ENCODE results near the gene MIB2.

MIB2 gene

DNA sequence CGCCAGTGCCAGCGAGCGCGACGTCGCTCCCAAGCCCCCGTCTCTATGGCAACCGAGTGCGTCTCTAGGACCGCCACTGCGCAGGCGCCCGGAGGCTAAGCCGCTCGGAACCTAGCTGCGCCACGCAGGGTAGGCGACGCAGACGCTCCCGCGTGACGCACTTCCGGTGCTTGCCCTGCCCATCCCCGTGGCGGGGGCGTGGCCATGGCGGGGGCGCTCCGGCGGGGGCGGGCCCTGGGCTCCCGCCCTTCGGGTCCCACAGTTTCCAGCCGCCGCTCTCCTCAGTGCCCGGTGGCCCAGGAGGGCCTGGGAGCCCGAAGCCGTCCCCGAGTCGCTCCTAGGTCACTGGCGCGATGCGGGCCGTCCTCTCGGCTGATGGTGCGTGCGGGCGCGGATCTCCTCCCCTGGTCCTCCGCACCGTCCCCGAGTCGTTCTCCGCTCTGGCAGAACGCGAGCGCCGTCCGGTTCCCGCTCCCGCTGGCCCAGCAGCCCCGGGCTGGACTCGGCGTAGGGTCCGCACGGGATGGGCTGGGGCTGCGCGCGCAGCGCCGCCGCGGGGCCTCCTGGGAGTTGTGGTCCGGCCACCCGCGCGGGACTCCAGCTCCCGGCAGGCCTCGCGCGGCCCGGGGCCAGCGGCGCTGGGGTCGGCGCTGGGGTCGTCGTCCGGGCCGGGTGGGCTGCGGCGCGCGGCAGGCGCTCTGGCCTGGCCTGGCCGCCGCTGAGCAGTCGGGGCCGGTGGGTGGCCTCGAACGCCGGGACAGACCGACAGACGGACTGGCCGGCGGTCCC, at the start of gene MIB2:
TSS of gene MIB2 (plus strand) at position 245 of the 789 bp plus-strand sequence. CDS start 7,953 bp downstream, outside the sequence.
- peak; percentile 97 for DNase-seq (ENCODE audit: low read depth)
- peak within 1 kb of the TSS; percentile 74 for H3K4me3 ChIP-seq (ENCODE audit: low read depth, low read length)
- TF ChIP-seq CTCF (IDR thresholded peaks at IDR 0.05; ENCODE audit: low read depth, low read length) (no peak), MAX (IDR thresholded peaks at IDR 0.05; ENCODE audit: low read depth, low read length) (peak; percentile 60; the same call in 1 of the 2 replicates), POLR2A (IDR thresholded peaks at IDR 0.05; ENCODE audit: extremely low read depth, insufficient read length) (no peak), MYC (IDR thresholded peaks at IDR 0.05; ENCODE audit: low read depth, low read length) (no peak)

DNA sequence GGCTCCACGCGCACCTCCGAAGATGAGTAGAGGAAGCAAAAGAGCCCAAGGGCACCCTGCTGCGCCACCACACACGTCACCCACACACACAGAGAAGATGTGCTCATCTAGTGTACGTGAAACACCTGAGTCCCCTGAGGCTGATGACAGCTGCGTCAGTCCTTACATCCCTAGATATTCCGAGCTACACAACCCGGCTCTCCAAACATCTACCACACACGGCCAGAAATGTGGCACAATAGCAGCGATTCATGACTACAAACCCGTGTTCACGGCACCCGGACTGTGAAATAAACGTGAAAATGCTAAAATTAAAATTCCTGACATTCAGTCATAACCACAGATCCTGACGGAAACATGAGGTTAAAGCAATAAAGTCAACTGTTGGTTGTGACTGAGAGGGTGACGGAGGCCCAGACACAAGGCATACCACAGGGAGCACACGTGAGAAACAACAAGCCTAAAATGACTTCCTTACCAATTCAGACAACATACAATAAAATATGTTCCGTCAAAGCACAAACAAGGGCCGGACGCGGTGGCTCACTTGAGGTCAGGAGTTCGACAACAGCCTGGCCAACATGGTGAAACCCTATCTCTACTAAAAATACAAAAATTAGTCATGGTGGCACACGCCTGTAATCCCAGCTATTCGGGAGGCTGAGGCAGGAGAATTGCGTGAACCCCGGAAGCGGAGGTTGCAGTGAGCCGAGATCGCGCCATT, 48.0 kb upstream of the MIB2 start:
- no peak overlapping the region for H3K4me3 ChIP-seq (ENCODE audit: low read depth, low read length)
- no peak for TF ChIP-seq MAX (IDR thresholded peaks at IDR 0.05; ENCODE audit: low read depth, low read length)
- no peak for TF ChIP-seq CTCF (IDR thresholded peaks at IDR 0.05; ENCODE audit: low read depth, low read length)
- no peak for TF ChIP-seq POLR2A (IDR thresholded peaks at IDR 0.05; ENCODE audit: extremely low read depth, insufficient read length)
- TF ChIP-seq MYC (IDR thresholded peaks at IDR 0.05; ENCODE audit: low read depth, low read length) = no peak
- no peak for DNase-seq (ENCODE audit: low read depth)

GRCh38 chr1:1567891-1568291, 47.4 kb upstream of the MIB2 start:
- TF ChIP-seq MAX (IDR thresholded peaks at IDR 0.05; ENCODE audit: low read depth, low read length) (no peak), POLR2A (IDR thresholded peaks at IDR 0.05; ENCODE audit: extremely low read depth, insufficient read length) (no peak), CTCF (IDR thresholded peaks at IDR 0.05; ENCODE audit: low read depth, low read length) (no peak)
- no peak for DNase-seq (ENCODE audit: low read depth)
- H3K4me3 ChIP-seq (ENCODE audit: low read depth, low read length) = no peak overlapping the region

DNA sequence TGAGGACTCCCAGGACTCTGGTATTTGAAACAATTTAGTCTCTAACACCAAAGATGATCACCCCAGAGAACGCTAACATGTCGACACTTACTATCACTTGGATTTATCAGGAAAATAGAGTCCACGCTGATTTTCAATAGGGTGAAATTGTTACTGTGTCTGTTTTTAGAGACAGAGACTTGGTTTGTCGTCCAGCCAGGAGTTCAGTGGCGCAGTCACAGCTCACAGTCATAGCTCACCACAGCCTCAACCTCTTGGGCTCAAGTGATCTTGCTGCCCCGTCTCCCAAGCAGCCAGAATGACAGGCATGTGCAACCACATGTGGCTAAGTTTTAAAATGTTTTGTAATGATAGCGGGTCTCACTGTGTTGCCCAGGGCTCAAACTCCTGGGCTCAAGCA, 46.0 kb upstream of the MIB2 start:
- H3K4me3 ChIP-seq (ENCODE audit: low read depth, low read length) = no peak overlapping the region
- DNase-seq (ENCODE audit: low read depth) = no peak
- TF ChIP-seq POLR2A (IDR thresholded peaks at IDR 0.05; ENCODE audit: extremely low read depth, insufficient read length) (no peak), MYC (IDR thresholded peaks at IDR 0.05; ENCODE audit: low read depth, low read length) (no peak), CTCF (IDR thresholded peaks at IDR 0.05; ENCODE audit: low read depth, low read length) (no peak), MAX (IDR thresholded peaks at IDR 0.05; ENCODE audit: low read depth, low read length) (no peak)

DNA sequence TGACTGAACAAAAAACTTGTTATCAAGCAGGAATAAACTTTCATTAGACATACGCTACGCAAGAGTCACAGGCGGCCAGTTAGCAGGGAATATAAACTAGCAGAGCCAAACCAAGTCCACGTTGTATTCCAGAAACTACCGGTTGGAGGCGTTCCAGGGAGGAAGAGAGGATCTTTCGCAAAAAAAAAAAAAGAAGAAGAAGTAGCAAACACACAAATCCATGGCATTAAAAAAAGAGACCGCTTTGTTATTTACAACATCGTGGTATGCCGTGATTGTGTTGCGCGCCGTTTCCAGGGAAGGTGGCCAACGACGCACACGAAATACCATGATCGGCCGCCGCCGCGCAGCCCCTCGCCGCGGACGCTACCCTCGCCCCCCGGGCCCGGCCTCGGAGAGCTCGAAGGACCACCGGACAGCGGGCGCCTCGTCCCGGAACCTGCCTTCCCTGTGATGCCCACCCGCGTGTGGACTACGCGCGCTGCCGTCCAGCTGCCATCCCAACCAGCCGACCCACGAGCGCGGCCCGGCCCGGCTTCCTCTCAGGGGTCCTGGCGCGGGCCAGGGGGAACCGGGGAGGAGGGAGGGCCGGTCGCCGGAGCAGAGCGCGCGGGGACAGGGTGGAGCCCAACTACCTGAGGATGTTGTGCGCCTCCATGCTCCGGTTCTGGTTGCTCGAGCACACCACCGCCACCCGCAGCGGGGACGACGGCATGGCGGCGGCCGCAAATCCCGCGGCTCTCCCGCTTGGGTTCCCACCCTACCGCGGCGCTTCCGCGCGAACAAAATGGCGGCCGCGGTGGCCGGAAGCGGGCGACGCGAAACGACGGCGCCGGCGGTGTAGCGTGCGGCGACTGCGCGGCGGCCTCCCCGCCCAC, 41.2 kb upstream of the MIB2 start:
- peak; percentile 78 for DNase-seq (ENCODE audit: low read depth)
- TF ChIP-seq CTCF (IDR thresholded peaks at IDR 0.05; ENCODE audit: low read depth, low read length) = peak; percentile 42
- TF ChIP-seq MYC (IDR thresholded peaks at IDR 0.05; ENCODE audit: low read depth, low read length) = peak; percentile 32
- TF ChIP-seq POLR2A (IDR thresholded peaks at IDR 0.05; ENCODE audit: extremely low read depth, insufficient read length) = no peak
- TF ChIP-seq MAX (IDR thresholded peaks at IDR 0.05; ENCODE audit: low read depth, low read length) = peak; percentile 67; the same call in 1 of the 2 replicates
- peak overlapping the region; percentile 90 for H3K4me3 ChIP-seq (ENCODE audit: low read depth, low read length)

Measured in NB4 (cell line).